ENCODE measurements around the gene PTPRE. TPM values are rescaled to one million over a fixed set of nuclear protein-coding genes. Genes with fewer than 3 reads are reported as not detected.

The PTPRE gene
- total RNA-seq, 2 donors from 2014 or later: 6.5 to 8.9 TPM

DNA sequence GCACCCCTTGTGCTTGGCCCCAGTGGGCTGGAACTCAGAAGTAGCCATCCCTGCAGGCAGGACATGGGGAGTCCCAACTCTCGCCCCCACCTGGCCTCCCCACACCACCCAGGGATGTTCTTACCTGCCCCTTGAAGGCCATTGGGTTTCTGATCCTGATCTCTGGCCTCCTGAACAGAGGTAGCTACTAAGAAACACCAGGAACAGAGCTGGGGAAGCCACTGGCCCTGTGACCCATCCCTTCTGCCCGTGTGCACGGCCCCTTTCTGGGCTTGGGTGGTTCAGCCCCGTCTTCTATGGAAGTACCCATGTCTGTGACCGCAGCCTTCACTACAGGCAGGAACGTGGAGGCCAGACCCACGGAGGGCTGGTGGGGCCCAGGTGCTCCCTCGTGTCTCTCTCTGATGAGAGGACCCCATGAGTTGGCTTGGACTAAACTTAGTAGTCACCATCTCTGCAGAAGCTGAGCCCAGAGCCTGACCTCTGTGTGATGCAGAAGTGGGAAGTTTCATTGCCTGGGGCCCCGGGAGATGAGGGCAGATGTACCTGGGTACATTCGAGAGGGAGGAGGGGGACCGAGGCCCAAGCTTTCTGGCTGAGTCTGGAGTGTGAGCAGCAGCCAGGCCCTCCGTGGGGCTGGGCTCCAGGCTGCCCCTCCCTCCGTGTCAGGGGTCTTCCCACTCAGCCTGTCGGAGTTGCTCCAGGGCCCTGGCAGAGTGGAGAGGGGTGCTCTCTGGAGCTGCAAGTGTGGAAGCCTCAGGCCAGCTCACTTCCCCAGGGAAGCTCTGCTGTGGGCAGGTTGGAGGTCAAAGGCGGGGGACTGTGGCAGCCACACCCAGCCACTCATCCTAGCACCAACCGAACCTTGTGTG lies 138.3 kb downstream of the PTPRE start:
- Histone ChIP-seq H3K36me3 (replicated peaks in 1 of 2; ENCODE audit: insufficient read depth in 1 of 2, low read depth in 2 of 2) (no peaks in the 10 kb centered on the region), H3K4me1 (no peaks in the 10 kb centered on the region), H3K27ac (no peak overlapping the region), H3K27me3 (no peaks in the 10 kb centered on the region), H3K9me3 (no peaks in the 10 kb centered on the region), H3K4me3 (no peak overlapping the region)
- TF ChIP-seq, protein P1, sequence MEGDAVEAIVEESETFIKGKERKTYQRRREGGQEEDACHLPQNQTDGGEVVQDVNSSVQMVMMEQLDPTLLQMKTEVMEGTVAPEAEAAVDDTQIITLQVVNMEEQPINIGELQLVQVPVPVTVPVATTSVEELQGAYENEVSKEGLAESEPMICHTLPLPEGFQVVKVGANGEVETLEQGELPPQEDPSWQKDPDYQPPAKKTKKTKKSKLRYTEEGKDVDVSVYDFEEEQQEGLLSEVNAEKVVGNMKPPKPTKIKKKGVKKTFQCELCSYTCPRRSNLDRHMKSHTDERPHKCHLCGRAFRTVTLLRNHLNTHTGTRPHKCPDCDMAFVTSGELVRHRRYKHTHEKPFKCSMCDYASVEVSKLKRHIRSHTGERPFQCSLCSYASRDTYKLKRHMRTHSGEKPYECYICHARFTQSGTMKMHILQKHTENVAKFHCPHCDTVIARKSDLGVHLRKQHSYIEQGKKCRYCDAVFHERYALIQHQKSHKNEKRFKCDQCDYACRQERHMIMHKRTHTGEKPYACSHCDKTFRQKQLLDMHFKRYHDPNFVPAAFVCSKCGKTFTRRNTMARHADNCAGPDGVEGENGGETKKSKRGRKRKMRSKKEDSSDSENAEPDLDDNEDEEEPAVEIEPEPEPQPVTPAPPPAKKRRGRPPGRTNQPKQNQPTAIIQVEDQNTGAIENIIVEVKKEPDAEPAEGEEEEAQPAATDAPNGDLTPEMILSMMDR (IDR thresholded peaks at IDR 0.05): no peak
- no peak for TF ChIP-seq POLR2A (IDR thresholded peaks at IDR 0.05)
- intact Hi-C loops (cut with DNase I): no loop called here
- DNase-seq (no peak), ATAC-seq (no peak)
- 75 to 76% methylated on average over 12 to 16 of the region's 16 CpGs for WGBS, 2 donors

DNA sequence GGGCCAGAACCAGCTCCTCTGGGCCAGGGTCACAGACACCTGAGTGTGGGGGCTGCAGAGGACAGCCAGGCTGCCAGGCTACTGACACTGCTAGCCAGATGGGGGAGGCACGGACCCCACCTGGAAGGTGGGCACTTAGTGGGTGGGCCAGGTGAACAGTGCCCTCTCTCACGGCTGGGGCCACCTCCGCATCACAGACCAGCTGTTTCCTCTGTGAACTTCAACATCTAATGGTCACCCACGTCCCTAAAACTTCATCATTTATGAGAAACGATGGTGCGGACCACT lies 138.9 kb downstream of the PTPRE start:
- intact Hi-C loops (cut with DNase I): no loop called here
- WGBS, 2 donors: 75 to 78% methylated on average over 5 to 6 of the region's 6 CpGs
- Histone ChIP-seq H3K27me3 (no peaks in the 10 kb centered on the region), H3K27ac (no peak overlapping the region), H3K4me1 (no peaks in the 10 kb centered on the region), H3K4me3 (no peak overlapping the region), H3K9me3 (no peaks in the 10 kb centered on the region), H3K36me3 (replicated peaks in 1 of 2; ENCODE audit: insufficient read depth in 1 of 2, low read depth in 2 of 2) (no peaks in the 10 kb centered on the region)
- DNase-seq (no peak), ATAC-seq (no peak)
- no peak for TF ChIP-seq POLR2A (IDR thresholded peaks at IDR 0.05)
- TF ChIP-seq, protein P1 (IDR thresholded peaks at IDR 0.05): no peak

DNA sequence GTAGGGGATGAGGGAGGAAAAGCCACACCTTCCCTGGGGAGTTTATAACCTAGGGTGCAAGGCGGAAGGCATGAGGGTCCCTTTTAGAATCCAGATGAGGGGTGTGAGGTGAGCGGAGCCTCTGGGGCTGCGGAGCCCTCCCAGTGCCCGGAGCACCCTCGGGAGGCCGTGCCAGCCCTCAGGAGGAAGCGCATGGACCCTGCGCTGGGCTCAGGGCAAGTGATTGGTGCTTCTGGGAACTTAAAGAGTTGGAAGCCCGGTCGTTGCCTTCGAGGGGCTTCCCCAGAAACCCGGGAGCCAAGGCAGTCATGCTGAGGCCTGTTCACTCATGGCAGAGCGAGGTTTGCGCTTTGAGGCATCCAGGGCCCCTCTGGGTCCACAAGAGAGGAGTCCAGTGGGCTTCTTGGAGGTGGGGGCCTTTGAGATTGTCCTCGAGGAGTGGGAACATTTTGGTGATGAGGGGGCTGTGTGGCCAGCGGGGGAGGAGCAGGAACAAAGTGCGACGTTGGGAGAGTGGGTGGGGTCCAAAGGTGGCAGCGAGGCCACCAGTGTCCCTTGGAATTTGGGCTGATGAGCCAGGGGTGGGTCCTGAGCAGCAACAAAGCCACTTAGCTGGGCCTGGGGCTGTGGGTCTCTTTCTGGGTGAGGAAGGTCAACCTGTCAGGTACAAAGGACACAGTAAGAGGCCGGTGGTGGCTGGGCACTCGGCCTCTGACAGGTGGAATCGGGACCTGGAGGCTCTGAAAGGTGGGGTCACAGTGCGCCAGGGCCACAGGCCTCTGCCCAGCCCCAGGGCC lies 139.5 kb downstream of the PTPRE start:
- no peak overlapping the region for H3K4me3 ChIP-seq

DNA sequence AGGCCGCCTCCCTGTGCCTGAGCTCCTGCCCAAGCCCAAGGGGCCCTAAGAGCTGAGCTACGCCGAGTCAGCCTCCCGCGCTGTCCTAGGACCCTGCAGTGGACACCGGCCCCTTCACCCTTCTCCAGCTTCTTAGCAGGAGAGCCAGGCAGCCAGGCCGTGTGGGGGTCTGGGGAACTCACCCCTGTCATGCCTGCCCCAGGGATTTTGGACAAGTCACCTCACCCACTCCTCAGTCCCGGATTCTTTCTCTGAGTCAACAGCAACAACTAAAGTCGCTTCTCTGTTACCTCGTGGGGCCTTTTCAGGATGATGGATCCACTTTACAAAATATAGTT lies 140.0 kb downstream of the PTPRE start:
- 47 to 80% methylated on average over 3 to 10 of the region's 10 CpGs for WGBS, 2 donors
- DNase-seq (no peak), ATAC-seq (no peak)
- Histone ChIP-seq H3K27me3 (no peaks in the 10 kb centered on the region), H3K27ac (no peak overlapping the region), H3K36me3 (replicated peaks in 1 of 2; ENCODE audit: insufficient read depth in 1 of 2, low read depth in 2 of 2) (no peaks in the 10 kb centered on the region), H3K4me3 (no peak overlapping the region), H3K4me1 (no peaks in the 10 kb centered on the region), H3K9me3 (no peaks in the 10 kb centered on the region)
- TF ChIP-seq, protein P1 (IDR thresholded peaks at IDR 0.05): no peak
- TF ChIP-seq POLR2A (IDR thresholded peaks at IDR 0.05): no peak
- intact Hi-C loops (cut with DNase I): no loop called here

More for the DNA sequence above, 139.5 kb downstream of the PTPRE start:
- DNase-seq: no peak
- H3K4me1 ChIP-seq: no peaks in the 10 kb centered on the region
- no peak for ATAC-seq
- H3K27me3 ChIP-seq: no peaks in the 10 kb centered on the region
- 75 to 80% methylated on average over 14 to 21 of the region's 23 CpGs for WGBS, 2 donors
- intact Hi-C loops (cut with DNase I): no loop called here
- H3K27ac ChIP-seq: no peak overlapping the region
- H3K36me3 ChIP-seq (replicated peaks in 1 of 2; ENCODE audit: insufficient read depth in 1 of 2, low read depth in 2 of 2): no peaks in the 10 kb centered on the region
- TF ChIP-seq, protein P1 (IDR thresholded peaks at IDR 0.05): no peak
- no peaks in the 10 kb centered on the region for H3K9me3 ChIP-seq

All from body of pancreas (tissue), 4 donors.